T-helper 1 cell (primary cell): Measurements from ENCODE around the gene ZNF543.
"Not testable (repeated sequence)": the region's sequence is repeated elsewhere in the genome, so short reads cannot be mapped to it uniquely, and the experiment has no call there.

Experiments used
- DNase-seq, 5 donors: peaks; one replicate each; pipeline ENCODE4 v3.0.0-alpha.2; 2012 to 2020
- total RNA-seq, 4 donors: gene quantifications; one replicate each; lab custom pipeline; 2026; lab: John Stamatoyannopoulos, UW

Gene ZNF543
- 7.0 to 19.8 (median 13.7) reads per million in 4 donors for total RNA-seq

DNA sequence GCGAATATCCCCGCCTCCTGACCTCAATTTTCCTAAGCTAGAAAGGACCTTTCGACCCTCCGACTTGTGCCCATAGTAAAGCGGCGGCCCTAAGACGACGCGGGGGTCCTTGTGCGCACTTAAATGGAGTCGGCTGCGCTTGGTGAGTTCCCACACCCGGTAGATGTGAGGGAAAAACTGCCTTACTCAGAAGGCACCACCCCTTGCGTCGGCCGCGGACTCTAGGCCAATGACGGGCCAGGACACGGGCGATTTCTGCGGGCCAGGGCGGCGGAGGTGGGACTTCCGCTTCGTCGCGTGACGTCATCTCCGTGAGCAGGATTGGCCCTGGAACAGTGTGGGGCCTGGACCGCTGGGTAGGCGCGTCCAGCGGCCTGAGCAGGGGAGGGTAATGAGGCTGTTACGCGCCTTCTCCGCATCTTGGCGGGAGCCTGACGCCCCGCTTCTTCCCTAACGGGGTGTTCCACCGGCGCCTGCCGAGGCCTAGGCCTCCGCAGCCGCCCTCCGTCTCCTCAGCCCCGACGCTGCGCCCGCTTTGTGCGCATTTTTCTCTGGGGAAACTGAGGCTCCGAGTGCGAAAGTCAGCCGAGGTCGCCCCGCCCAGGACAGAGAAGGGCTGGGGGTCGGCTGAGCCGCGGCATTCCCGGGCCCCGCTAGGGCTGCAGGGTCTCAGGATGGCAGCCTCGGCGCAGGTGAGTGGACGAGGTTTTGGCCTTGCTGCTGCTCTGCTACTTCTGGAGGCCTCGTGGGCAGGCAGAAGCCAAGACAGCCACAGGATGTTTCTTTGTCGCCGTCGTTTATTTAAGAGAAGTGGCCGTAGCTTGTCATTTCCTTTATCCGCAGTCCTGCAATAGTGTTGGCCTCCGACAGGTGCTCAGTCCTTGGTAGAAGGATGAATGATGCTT, at the start of gene ZNF543:
Gene ZNF543, plus strand, starts transcription at position 293 of the 905 bp plus-strand sequence. Its CDS starts 382 bp downstream, at position 675.
- peak; percentile 81 to 95 (median 86) for DNase-seq

GRCh38 chr19:57271280-57271679, 49.0 kb upstream of the ZNF543 start:
- DNase-seq: no peak

DNA sequence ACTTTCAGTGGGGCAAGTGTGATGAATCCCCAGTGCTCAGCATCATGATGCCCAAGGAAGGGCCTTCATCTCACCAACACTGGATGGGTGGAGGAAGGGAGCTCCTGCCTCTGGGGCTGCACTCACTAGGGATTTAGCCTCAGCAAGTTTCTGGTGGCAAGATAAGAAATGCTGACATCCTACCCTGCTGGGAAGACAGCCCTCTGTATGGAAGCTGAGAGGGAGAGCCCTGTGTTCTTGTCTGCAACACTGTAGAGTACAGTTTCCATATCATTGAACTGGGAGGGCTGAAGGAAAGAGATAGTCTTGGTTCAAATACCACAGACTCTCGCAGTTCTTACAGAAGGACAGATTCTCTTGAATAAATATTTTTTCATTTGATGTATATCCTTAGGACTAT, 47.3 kb upstream of the ZNF543 start:
- DNase-seq: no peak

- DNase-seq: no peak
Measured at GRCh38 chr19:57276430-57276829, 43.8 kb upstream of the ZNF543 start.

DNA sequence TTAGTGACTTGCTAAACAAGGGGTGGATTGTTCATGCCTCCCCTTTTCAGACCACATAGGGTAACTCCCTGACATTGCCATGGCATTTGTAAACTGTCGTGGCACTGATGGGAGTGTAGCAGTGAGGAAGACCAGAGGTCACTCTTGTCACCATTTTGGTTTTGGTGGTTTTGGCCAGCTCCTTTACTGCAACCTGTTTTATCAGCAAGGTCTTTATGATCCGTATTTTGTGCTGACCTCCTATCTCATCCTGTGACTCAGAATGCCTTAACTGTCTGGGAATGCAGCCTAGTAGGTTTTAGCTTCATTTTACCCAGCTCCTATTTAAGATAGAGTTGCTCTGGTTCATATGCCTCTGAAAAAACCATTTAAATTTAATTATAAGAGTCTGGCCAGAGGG, 41.8 kb upstream of the ZNF543 start:
- not testable (repeated sequence) for DNase-seq

DNA sequence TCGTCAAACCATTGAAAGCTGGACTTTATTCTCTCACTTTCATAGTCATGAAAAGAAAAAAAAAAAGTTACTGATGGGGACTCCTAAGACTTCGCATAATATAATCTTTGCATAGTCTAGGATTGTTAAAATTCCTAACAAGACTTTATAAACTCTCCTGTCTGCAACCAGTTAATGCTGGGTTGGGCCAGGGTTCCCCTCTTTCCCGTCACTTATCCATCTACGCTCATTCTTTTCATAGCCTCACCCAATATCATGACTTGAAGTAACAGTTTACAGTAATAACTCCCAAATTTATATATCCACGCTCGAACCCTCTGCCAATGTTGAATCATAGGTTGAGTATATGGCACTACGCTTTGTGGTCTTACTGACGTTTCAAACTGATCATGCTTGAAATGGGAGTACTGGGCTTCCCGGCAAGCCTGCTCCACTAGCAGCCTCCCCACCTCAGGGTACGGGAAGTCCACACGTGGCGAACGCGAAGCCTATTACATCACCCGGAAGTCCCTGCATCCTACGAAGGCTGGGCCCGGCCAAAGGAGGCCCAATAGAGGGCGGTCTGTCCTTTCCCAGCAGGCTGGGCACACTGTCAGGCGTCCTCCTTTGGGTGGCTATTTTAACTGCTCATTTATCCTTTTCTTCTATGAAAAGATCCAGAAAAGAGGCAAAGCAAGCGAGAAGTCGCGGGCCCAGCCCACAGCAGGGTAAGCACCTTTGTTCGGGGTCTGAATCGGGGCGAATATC, 40.7 kb upstream of the ZNF543 start:
- peak; percentile 62 to 91 (median 70) for DNase-seq

DNA sequence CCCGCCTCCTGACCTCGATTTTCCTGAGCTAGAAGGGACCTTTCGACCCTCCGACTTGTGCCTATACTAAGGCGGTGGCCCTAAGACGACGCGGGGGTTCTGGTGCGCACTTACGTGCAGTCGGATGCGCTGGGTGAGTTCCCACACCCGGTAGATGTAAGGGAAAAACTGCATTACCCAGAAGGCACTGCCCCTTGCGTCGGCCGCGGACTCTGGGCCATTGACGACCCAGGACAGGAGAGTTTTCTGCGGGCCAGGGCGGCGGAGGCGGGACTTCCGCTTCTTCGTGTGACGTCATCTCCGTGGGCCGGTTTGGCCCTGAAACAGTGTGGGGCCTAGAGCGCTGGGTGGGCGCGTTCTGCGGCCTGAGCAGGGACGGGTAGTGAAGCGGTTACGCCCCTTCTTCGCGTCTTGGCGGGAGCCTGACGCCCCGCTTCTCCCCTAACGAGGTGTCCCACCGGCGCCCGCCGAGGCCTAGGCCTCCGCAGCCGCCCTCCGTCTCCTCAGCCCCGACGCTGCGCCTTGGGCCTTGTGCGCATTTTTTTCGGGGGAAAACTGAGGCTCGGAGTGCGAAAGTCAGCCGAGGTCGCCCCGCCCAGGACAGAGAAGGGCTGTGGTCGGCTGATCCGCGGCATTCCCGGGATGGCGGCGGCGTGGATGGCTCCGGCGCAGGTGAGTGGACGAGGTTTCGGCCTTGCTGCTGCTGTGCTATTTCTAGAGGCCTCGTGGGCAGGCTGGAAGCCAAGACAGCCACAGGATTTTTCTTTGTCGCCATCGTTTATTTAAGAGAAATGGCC, 39.9 kb upstream of the ZNF543 start, which contains the start of gene ZNF460:
Gene ZNF460, plus strand, starts transcription at position 321 of the 797 bp plus-strand sequence. Its CDS starts 322 bp downstream, at position 643.
- DNase-seq: peak; percentile 90 to 97 (median 92)

DNA sequence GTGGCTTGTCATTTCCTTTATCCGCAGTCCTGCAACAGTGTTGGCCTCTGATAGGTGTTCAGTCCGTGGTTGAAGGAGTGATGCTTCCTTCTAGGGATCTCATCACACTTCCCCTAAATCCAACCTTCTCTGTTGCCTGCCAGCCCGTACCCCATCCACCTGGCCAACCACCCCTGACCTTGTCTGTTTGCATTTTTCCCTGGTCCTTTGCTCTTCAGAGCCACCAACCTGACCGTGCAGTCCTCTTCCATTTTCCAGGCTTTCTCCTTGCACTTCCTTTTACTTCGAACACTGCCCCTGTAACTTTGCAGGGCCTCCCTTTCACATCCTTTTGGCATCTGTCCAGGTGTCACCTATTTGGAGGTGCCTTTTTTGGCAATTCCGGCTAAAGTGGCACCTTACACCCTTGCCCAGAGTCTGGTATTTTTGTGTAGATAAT, 39.3 kb upstream of the ZNF543 start:
- peak in 4 of 5 donors; percentile 6 to 28 (median 22) for DNase-seq

DNA sequence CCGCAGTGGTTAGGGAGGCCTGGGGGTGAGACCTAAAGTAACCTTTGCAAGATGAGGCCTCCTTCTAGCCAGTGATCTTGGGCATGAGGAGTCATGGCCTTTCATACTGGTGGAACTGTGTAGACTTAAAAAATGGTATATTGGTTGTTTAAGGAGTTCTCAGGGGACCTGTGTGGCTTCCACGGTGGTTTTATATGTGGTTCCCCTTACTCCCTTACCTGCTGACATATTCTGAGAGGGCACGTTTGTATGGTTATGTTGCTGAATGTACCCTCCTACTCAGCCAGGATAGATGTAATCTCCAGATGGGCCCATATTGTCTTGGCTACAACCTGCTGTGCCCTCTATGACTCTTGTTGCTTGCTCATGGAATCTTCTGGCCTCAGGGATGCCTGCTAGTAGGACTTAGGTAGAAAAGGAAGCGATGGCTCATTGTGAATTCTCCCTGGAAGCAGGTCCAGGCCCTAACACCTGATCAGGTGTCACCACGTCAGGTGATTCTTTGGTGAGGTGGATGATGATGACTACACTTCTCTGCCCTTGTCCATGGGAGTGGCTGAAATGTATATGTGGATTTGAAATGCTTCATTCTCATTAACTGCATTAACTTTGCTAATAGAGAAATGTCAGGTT, 38.1 kb upstream of the ZNF543 start:
- DNase-seq: no peak

- DNase-seq: no peak
Measured at GRCh38 chr19:57288373-57288772, 31.9 kb upstream of the ZNF543 start.

- DNase-seq: no peak
Measured at GRCh38 chr19:57290970-57291369, 29.3 kb upstream of the ZNF543 start.

DNA sequence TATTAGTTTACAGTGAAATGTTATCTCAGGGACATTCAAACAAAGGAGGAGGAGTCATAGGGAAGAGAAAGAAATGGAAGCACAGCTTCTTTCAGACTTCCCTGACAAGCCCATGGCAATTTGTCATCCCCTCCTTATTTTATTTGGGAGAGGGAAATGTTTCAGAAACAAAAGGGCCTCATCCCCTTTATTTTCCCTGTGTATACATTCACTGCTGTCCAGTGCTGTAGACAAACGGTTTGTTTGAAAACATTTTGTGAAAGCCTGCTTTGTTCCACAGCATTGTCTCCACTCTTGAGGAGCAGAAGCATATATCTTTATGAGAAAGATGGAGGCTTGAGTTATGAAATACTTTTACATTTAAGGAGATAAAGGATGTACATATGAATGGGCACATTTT, 27.7 kb upstream of the ZNF543 start:
- DNase-seq: no peak

GRCh38 chr19:57293719-57294118, 26.6 kb upstream of the ZNF543 start:
- no peak for DNase-seq

- DNase-seq: no peak
Measured at GRCh38 chr19:57302020-57302465, 18.2 kb upstream of the ZNF543 start.

DNA sequence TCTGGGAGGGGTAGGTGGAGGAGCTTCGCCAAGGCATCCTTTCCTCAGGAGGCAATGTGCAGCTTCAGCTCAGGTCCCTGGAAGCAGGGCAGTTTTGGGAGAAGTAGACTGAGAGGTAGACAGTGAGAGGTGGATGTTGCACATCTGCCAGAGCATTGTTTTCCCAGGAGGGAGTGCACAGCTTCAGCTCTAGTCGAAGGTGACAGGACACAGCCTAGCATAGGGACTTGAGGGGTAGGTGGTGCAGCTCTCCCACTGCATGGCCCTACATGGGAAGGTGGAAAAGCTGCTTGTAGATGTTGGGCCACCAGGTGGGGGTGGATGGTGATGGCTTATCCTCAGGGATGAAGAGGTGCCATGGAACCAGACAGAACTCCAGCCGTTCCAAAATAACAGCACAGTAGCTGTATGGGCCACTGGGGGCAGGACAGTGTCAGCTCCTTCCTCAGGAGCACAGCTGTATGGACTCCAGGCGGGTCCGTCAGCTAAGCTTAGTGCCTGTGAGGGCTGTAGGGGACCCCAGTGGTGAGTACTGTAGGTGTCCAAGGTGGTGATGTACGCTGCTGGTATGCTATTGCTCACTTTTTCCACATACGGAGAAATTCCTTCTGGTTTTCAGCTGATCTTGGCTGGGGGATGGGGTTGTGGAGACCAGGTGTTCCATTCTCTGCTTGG, 17.4 kb upstream of the ZNF543 start:
- no peak for DNase-seq

DNA sequence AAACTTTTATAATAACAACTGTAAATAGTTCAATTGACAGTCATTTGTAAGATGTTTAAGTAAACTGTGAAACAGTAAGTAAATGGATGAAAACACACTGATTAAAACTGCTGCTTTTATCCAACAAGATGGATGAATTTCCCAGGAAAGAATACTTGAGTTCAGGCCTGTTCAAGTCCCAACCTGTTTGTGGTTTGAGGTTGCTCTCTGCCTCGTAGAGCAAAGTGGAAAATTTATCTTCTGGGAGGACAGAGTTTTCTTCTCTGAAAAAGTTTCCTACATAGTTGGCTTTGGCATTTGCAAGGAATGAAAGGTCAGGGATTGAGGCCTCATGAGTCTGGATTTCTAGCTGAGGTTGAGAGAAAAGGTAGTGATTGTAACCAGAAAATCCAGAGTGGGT, 15.2 kb upstream of the ZNF543 start:
- DNase-seq: no peak

DNA sequence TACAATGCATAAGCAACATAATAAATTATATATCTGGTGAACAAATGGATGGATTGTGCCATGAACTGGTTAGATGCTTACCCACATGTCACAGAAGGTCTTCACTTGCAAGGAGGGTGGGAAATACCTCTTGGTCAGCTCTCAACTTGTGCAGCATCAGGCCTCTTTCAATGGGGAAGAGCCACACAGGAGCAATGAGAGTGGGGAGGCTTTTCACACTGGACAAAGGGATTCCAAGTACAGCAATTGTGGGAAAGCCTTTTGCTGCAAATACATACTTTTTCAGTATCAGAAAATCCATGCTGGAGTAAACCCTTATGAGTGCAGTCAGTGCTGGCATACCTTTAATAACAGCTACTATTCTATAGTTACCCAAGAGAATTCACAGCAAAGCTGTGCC, 11.8 kb upstream of the ZNF543 start:
- no peak for DNase-seq

GRCh38 chr19:57310792-57311191, 9.5 kb upstream of the ZNF543 start:
- no peak for DNase-seq

DNA sequence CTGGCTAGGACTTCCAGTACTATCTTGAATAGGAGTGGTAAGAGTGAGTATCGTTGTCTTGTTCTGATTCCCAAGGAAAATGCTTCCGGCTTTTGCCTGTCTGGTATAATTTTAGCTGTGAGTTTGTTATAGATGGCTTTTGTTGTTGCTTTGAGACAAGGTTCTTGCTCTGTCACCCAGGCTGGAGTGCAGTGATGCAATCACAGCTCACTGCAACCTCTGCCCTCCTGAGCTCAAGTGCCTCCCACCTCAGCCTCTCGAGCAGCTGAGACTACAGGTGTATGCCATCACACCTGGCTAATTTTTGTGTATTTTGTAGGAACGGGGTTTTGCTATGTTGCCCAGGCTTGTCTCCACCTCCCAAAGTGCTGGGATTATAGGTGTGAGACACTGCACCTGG, 6.1 kb upstream of the ZNF543 start:
- no peak for DNase-seq

- no peak for DNase-seq
Measured at GRCh38 chr19:57317503-57317902, 2.8 kb upstream of the ZNF543 start.

DNA sequence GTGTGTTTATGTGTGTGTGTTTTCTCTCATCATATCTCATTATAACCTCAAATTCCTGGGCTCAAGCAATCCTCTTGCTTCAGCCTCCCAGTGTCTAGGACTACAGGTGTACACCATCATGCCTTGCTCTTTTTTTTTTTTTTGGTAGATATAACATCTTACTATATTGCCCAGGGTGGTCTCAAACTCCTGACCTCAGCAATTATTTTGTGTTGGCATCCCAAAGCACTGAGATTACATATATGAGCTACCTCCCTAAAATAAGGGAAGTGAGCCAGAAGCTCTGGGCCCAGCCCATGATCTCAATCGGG, 448 bp upstream of the ZNF543 start:
- no peak for DNase-seq

- DNase-seq: no peak
Measured at GRCh38 chr19:57321116-57321515, 844 bp downstream of the ZNF543 start.
